SK-N-SH (cell line): ENCODE data around the gene MGME1.

Source experiments
- CTCF ChIP-seq: fragments of 200-600 bp; sonication (generic); IDR thresholded peaks from 2 replicates; pipeline ENCODE4 v1.6.1; 2017; ENCODE audit warnings: antibody characterized with exemption, mild to moderate bottlenecking, moderate library complexity
- ELF1 ChIP-seq: IDR thresholded peaks from 2 replicates; pipeline ENCODE4 v1.4.0; 2012
- IRF3 ChIP-seq: fragments of 150-350 bp; IDR thresholded peaks from 2 replicates; pipeline ENCODE4 v1.6.1; 2016; ENCODE audit warnings: mild to moderate bottlenecking, low read depth, low read length
- SIN3A ChIP-seq: IDR thresholded peaks from 2 replicates; pipeline ENCODE4 v1.6.1; 2012; ENCODE audit warnings: low read depth, mild to moderate bottlenecking, low read length, moderate library complexity, borderline replicate concordance
- TAF1 ChIP-seq: IDR thresholded peaks from 2 replicates; pipeline ENCODE4 v1.6.1; 2012; ENCODE audit warnings: low read depth, mild to moderate bottlenecking, low read length, moderate library complexity, borderline replicate concordance
- USF2 ChIP-seq: fragments of 150-350 bp; IDR thresholded peaks from 2 replicates; pipeline ENCODE4 v1.6.1; 2017; ENCODE audit warnings: antibody characterized with exemption, low read length, low read depth, borderline replicate concordance
- ZBTB33 ChIP-seq: IDR thresholded peaks from 2 replicates; pipeline ENCODE4 v1.4.0; 2012; ENCODE audit warnings: low read depth, borderline replicate concordance

GRCh38 chr20:17965042-17965697, 3.6 kb upstream of the MGME1 start:
- TF ChIP-seq TAF1 (no peak), CTCF (no peak), ZBTB33 (no peak), USF2 (no peak), SIN3A (no peak), IRF3 (no peak), ELF1 (no peak)
